HG03045 (cell line): ENCODE data around the gene MTARC1.
A peak's percentile ranks its signal among the peaks of the same experiment; 100 is the strongest.

Experiments used
- ATAC-seq: cut with Tn5 transposase; IDR thresholded peaks from one replicate; pipeline ENCODE4 v1.9.1; 2021; ENCODE audit warnings: mild to moderate bottlenecking, moderate library complexity; ENCODE audit not compliant: unreplicated experiment

The MTARC1 gene

DNA sequence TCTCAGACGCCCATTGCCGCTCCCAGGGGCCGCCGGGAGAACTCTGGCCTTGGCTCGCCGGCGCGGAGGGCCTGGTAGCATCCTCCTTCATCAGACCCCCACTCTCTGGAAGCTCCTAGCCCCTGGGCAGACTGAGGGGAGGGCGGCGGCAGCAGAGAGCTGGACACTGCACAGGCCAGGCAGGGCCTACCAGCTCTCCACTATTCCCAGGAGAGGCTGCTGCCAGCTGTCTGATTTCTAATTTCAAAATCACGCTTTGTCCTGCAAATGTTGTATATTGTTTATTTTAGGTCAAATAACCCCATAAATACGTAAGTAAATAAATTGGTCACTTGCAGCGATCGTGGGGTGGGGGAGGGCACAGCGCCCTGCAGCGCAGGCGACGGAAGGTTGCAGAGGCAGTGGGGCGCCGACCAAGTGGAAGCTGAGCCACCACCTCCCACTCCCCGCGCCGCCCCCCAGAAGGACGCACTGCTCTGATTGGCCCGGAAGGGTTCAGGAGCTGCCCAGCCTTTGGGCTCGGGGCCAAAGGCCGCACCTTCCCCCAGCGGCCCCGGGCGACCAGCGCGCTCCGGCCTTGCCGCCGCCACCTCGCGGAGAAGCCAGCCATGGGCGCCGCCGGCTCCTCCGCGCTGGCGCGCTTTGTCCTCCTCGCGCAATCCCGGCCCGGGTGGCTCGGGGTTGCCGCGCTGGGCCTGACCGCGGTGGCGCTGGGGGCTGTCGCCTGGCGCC, at the start of gene MTARC1:
TSS of gene MTARC1 (plus strand) at position 577 of the 732 bp plus-strand sequence. CDS start at position 609, 32 bp downstream.
- ATAC-seq, result peak; percentile 71

DNA sequence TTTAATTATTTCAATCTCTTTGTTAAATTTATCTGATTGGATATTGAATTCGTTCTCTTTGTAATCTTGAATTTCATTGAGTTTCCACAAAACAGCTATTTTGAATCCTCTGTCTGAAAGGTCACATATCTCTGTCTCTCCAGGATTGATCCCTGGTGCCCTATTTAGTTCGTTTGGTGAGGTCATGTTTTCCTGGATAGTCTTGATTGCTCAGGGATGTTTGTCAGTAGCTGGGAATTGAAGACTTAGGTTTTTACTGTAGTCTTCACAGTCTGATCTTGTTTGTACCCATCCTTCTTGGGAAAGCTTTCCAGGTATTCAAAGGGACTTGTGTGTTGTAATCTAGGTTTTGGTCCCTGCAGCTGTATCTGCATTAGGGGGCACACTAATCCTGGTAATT, 45.4 kb upstream of the MTARC1 start:
- ATAC-seq, result no peak

DNA sequence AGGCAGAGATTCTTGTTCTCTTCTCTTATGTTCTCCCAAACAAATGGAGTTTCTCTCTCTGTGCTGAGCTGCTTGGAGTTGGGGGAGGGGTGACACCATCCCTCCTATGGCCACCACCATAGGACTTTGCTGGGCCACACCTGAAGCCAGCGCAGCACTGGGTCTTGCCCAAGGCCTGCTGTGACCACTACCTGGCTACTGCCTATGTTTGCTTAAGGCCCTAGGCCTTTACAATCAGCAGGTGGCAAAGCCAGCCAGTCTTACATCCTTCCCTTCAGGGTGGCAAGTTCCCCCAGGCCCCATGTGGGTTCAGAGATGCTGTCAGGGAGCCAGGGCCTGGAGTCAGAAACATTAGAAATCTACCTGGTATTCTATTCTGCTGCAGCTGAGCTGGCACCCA, 44.9 kb upstream of the MTARC1 start:
- ATAC-seq, result no peak

DNA sequence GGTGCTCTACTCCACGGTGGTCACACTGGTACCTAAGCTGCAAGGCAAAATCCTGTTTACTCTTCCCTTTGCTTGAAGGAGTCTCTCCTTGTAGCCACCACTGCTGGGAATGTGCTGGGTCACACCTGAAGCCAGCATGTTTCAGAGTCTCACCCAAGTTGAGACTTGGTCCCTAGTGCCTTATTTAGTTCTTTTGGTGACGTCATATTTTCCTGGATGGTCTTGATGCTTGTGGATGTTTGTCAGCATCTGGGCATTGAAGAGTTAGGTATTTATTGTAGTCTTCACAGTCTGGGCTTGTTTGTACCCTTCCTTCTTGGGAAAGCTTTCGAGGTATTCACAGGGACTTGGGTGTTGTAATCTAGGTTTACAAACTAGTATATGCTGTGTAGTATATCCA, 44.2 kb upstream of the MTARC1 start:
- no peak for ATAC-seq

GRCh38 chr1:220746851-220747250, 39.9 kb upstream of the MTARC1 start:
- ATAC-seq, result no peak

- peak; percentile 15 for ATAC-seq
Measured at GRCh38 chr1:220747437-220748088, 39.1 kb upstream of the MTARC1 start.

DNA sequence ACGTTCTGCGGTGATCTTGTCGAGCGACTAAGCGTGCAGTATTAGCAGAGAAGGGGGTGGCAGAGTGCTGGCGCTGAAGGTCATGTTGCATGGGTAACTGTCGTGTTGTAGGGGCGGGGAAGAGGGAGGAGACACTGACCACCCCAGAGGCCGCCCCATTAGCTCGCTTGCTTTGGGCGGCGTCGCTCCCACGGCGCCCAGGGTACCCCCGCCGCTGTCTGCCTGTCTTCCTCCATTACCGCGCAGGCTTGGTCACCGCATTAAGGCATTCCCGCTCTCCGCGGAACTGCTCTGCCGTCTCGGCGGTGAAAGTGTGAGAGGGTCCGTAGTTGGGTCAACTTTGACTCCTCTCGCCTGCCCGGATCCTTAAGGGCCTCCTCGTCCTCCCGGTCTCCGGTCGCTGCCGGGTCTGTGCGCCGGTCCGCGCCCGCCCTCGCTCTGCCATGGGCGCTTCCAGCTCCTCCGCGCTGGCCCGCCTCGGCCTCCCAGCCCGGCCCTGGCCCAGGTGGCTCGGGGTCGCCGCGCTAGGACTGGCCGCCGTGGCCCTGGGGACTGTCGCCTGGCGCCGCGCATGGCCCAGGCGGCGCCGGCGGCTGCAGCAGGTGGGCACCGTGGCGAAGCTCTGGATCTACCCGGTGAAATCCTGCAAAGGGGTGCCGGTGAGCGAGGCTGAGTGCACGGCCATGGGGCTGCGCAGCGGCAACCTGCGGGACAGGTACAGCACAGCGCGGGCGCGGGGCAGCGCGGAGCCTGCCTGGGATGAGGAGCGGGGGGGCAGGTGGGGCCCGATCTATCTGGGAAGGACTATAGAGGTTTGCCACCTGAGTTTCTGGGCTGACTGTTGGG, 38.4 kb upstream of the MTARC1 start, which contains the start of gene MTARC2:
TSS of gene MTARC2 (plus strand) at position 234 of the 846 bp plus-strand sequence. CDS start at position 444, 210 bp downstream.
- ATAC-seq, result peak; percentile 94

DNA sequence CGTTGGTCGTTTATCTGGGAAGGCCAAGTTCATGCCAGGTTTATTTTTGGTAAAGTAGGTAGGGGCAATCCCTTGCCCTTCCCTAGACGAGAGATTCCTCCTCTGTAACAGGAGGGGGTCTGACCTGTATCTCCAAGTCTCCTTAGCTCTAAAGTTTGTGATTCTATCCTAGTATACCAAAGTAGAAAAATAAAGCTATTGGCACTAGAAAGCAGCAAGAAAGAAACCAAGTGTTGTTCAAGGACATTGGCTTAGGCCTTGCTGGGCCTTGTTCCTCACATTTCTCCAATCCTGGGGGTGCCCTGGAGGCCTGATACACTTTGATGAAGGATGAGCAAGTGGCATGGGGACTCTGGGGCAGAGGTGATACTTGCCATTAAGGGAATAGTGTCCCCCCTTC, 37.8 kb upstream of the MTARC1 start:
- ATAC-seq, result no peak

GRCh38 chr1:220750131-220750515, 36.6 kb upstream of the MTARC1 start:
- no peak for ATAC-seq

- ATAC-seq, result no peak
Measured at GRCh38 chr1:220751111-220751510, 35.6 kb upstream of the MTARC1 start.

DNA sequence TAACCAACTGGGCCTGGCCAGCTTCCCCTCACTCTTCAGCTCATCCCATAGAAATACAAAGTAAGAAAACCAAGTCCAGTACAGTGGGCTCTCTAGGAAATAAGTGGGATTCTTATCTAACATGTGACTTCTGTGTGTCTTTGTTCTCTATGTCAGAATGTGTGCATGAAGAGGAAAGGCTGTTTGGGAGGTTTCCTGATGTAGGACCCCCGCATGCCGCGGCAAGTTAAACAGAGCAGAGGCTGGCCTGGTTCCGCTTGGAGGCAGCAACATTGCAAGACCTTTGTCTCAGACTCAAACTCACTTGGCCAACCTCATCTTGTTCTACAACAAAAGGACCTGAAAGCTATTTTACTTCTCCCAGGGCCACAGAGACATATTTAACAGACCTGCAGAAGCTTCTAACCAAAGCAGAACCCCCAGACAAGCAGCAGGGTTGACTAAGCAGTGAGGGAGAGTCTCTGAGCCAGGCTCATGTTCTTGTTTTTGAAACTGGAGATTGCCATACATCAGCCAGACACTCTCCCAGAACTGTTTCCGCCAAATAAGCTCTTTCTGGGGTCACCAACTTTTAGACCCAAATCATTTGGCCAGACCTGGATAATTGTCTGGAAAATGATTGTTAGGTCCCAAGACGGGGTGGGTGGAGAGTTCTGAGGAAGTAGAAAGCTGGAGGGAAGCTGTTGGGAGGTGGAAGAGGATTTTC, 32.3 kb upstream of the MTARC1 start:
- no peak for ATAC-seq

GRCh38 chr1:220754918-220755295, 31.8 kb upstream of the MTARC1 start:
- no peak for ATAC-seq

- no peak for ATAC-seq
Measured at GRCh38 chr1:220755309-220755708, 31.4 kb upstream of the MTARC1 start.

DNA sequence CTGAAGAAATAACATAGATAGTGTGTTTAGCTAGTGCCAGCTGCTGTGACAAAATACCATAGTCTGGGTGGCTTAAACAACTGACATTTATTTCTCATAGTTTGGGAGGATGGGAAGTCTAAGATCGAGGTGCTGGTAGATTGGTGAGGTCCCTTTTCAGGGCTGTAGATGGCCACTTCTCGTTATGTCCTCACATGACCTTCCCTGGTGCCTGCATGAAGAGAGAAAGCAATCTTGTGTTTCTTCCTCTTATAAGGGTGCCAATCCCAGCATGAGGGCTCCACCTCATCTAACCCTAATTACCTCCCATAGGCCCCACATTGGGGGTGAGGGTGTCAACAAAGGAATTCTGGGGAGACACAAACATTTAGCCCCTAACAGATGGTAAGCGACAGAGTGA, 29.3 kb upstream of the MTARC1 start:
- ATAC-seq, result no peak

- no peak for ATAC-seq
Measured at GRCh38 chr1:220759147-220759546, 27.6 kb upstream of the MTARC1 start.

DNA sequence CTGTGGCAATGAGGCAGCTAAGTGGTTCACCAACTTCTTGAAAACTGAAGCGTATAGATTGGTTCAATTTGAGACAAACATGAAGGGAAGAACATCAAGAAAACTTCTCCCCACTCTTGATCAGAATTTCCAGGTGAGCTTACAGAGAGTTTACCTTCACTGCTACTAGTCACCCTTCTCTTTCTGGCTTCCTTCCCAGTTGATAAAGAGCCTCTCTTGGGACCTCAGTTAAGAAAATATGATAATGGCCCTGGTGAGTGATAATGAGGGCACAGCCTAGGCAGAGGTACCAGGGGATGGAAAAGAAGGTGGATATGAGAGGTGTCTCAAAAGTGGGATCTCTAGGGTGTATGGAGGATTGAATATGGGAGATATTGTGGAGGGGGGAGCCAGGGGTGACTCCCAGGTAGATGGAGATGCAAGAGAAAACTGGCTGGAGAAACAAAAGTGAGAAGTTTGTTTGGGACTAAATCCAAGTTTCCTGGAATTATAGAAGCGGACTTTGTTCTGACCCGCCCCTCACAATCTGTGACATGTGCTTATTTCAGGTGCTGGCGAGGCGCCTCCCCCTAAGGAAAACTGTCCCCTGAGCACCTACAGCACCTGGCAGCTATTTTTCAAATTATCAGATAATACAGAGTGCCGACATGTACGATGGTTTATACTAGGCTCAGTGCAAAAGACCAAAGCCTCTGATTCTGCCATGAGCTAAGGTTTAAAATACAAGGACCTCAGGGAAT, 24.9 kb upstream of the MTARC1 start:
- no peak for ATAC-seq

GRCh38 chr1:220764757-220765156, 22.0 kb upstream of the MTARC1 start:
- ATAC-seq, result no peak

- ATAC-seq, result no peak
Measured at GRCh38 chr1:220767312-220768125, 19.2 kb upstream of the MTARC1 start.

GRCh38 chr1:220768126-220768601, 18.5 kb upstream of the MTARC1 start:
- ATAC-seq, result no peak
